HG02885 (cell line): Measurements from ENCODE around the gene ATP6AP1.

ENCODE experiments used
- ATAC-seq: cut with Tn5 transposase; IDR thresholded peaks from one replicate; pipeline ENCODE4 v1.9.1; 2021; ENCODE audit warnings: mild to moderate bottlenecking; ENCODE audit not compliant: unreplicated experiment, poor library complexity

The ATP6AP1 gene

DNA sequence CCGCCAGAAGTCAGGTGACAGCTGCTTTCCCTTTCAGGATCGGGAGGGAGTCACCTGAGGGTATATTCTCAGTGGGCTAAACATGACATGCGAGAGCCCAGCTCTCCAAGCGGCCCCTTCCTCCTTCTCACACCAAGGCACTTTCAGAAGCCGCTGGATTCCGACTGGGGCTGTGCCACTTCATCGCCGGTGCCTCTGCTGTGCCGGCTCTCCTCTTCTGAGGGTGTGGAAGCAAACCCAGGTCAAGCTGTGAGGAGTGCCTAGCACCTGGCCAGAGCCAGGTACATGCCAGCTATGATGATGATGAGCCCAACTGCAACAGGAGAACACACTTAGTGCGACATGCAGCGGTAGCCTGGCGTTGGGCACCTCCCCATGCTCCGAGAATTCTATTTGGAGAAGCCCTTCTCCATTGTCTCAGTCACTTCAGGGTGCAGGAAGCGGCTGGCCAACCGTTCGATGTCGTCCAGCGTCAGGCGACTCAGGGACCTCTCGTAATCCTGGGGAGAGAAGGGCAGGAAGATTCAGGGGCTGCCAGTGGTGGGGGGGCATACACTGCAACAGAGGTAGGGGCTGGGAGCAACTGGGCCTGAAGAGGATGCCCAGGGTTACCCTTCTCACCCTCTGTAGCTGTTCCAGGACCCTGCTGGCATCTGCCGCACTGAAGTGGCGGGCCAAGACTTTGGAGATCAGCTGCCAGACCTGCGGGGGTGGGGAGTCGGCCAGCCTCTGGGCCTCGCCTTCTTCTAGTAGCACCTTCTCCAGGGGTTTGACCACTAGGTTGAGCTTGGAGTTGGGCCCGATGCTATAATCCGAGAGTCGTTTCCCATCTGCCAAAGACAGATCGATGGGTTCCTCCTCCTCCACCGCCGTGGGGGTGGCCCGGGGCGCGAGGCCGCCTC, 56.9 kb downstream of the ATP6AP1 start:
- no peak for ATAC-seq

DNA sequence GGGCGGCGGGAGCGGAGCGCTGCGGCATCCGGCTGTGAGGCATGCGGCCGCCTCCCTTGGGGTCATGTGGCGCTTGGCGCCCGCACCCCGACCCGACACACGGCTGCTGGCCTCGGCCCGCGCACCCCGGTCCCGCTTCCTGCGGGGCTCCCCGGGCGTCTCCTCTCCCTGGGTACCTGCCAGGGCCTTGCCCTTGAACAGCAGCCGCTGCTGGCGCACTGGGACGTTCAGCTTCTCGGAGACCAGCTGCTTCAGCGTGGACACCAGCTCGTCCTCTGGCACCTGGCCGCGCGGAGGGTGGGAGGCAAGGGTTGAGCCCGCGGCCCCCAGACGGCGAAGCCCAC, 57.5 kb downstream of the ATP6AP1 start:
- ATAC-seq, result no peak
